Activated effector memory CD4-positive, alpha-beta T cell treated with Interleukin-2 at 50 U/mL for 16 hours (primary cell): Measurements from ENCODE around the gene NRG4.
"Not testable (repeated sequence)": the region's sequence is repeated elsewhere in the genome, so short reads cannot be mapped to it uniquely, and the experiment has no call there.

ENCODE experiments used
- DNase-seq: peaks from one replicate; pipeline ENCODE4 v3.0.0-alpha.2; 2020

Gene NRG4

GRCh38 chr15:75992897-75993296 lies 19.3 kb downstream of the NRG4 start:
- no peak for DNase-seq

GRCh38 chr15:75989875-75990274 lies 22.3 kb downstream of the NRG4 start:
- no peak for DNase-seq

- DNase-seq, result no peak
These were observed 23.2 kb downstream of the NRG4 start for GRCh38 chr15:75989045-75989444.

GRCh38 chr15:75985971-75986370 lies 26.3 kb downstream of the NRG4 start:
- DNase-seq, result no peak

GRCh38 chr15:75984706-75985105 lies 27.5 kb downstream of the NRG4 start:
- not testable (repeated sequence) for DNase-seq

GRCh38 chr15:75982468-75982867 lies 29.8 kb downstream of the NRG4 start:
- DNase-seq, result no peak

GRCh38 chr15:75981149-75981815 lies 30.9 kb downstream of the NRG4 start:
- no peak for DNase-seq

GRCh38 chr15:75976766-75977165 lies 35.5 kb downstream of the NRG4 start:
- not testable (repeated sequence) for DNase-seq

GRCh38 chr15:75966073-75966472 lies 46.2 kb downstream of the NRG4 start:
- no peak for DNase-seq

GRCh38 chr15:75961331-75961730 lies 50.9 kb downstream of the NRG4 start:
- DNase-seq, result no peak

GRCh38 chr15:75955720-75956119 lies 56.5 kb downstream of the NRG4 start:
- DNase-seq, result no peak

- DNase-seq, result no peak
These were observed 59.7 kb downstream of the NRG4 start for GRCh38 chr15:75952525-75952924.

- DNase-seq, result no peak
These were observed 63.4 kb downstream of the NRG4 start for GRCh38 chr15:75948761-75949296.

GRCh38 chr15:75947092-75947491 lies 65.1 kb downstream of the NRG4 start:
- DNase-seq, result no peak

GRCh38 chr15:75945953-75946352 lies 66.3 kb downstream of the NRG4 start:
- no peak for DNase-seq

- no peak for DNase-seq
These were observed 68.5 kb downstream of the NRG4 start for GRCh38 chr15:75943713-75944215.

- no peak for DNase-seq
These were observed 69.0 kb downstream of the NRG4 start for GRCh38 chr15:75943246-75943645.

- DNase-seq, result no peak
These were observed 69.8 kb downstream of the NRG4 start for GRCh38 chr15:75942464-75942863.

- no peak for DNase-seq
These were observed 81.4 kb downstream of the NRG4 start for GRCh38 chr15:75930866-75931265.

- no peak for DNase-seq
These were observed 82.2 kb downstream of the NRG4 start for GRCh38 chr15:75929799-75930565.

GRCh38 chr15:75928680-75929608 lies 83.3 kb downstream of the NRG4 start:
- DNase-seq, result no peak

GRCh38 chr15:75927601-75928000 lies 84.6 kb downstream of the NRG4 start:
- no peak for DNase-seq

GRCh38 chr15:75926931-75927330 lies 85.3 kb downstream of the NRG4 start:
- no peak for DNase-seq
